ENCODE results near the gene KAT8. TPM values are rescaled to one million over a fixed set of nuclear protein-coding genes. Genes with fewer than 3 reads are reported as not detected.

Gene KAT8
- total and polyA plus RNA-seq, 9 of the 15 experiments (the other 6 are each of a cell fraction or from before 2014, with no cell fraction given) = 10.0 to 98.5 (median 76.4) TPM

DNA sequence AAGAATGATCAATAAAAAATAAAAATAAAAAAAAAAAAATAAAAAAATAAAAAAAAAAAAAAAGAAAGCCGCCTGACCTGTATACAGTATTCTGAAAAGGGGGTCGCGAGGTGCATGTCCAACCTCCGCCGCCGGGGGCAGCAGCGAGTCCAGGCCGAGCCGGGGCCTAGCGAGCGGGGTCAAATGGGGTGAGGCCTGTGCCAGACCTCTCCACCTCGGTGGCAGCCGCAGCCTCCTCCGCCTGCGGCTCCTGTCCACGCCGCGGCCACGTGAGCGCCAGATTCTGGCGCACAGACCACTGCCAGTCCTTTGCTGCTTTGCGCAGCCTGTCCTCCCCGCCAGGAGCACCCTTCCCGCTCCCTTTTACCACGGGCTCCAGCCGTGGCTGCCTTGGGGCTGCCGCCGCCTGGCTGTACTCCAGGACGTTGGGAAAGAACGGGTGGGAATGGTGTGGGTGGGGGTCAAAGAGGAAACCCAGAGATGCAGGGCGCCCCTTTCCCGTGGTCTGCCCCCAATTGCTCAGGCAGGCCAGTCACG is 11.7 kb upstream of the KAT8 start (continued):
- TF ChIP-seq, protein P1, sequence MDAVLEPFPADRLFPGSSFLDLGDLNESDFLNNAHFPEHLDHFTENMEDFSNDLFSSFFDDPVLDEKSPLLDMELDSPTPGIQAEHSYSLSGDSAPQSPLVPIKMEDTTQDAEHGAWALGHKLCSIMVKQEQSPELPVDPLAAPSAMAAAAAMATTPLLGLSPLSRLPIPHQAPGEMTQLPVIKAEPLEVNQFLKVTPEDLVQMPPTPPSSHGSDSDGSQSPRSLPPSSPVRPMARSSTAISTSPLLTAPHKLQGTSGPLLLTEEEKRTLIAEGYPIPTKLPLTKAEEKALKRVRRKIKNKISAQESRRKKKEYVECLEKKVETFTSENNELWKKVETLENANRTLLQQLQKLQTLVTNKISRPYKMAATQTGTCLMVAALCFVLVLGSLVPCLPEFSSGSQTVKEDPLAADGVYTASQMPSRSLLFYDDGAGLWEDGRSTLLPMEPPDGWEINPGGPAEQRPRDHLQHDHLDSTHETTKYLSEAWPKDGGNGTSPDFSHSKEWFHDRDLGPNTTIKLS (IDR thresholded peaks at IDR 0.05; ENCODE audit: borderline replicate concordance, low read depth) = peak; percentile 49; the same call in 1 of the 2 replicates
- TF ChIP-seq CREB3 (tag; conservative IDR thresholded peaks at IDR 0.05; ENCODE audit: low read depth) (peak; percentile 67; the same call in 1 of the 2 replicates), ZNF785 (CRISPR knock-in tag; IDR thresholded peaks at IDR 0.05) (no peak), CXXC5 (CRISPR knock-in tag; IDR thresholded peaks at IDR 0.05) (peak; percentile 91), HCFC1 (IDR thresholded peaks at IDR 0.05; ENCODE audit: low read depth, low read length) (peak; percentile 55), HSF4 (CRISPR knock-in tag; IDR thresholded peaks at IDR 0.05; ENCODE audit: borderline replicate concordance) (no peak), TBL1XR1 (IDR thresholded peaks at IDR 0.05; ENCODE audit: low read length in 2 of 2) (no peak; a peak in 1 of 4 replicates), ZNF551 (CRISPR knock-in tag; IDR thresholded peaks at IDR 0.05) (no peak), SREBF2 (CRISPR knock-in tag; IDR thresholded peaks at IDR 0.05) (no peak), NCOA1 (IDR thresholded peaks at IDR 0.05; ENCODE audit: low read depth) (peak; percentile 83), MED1 (CRISPR knock-in tag; IDR thresholded peaks at IDR 0.05; ENCODE audit: borderline replicate concordance) (no peak), SMARCB1 (IDR thresholded peaks at IDR 0.05; ENCODE audit: insufficient read length, low read depth) (no peak), SIN3A (IDR thresholded peaks at IDR 0.05; ENCODE audit: borderline replicate concordance in 2 of 2, control insufficient read depth in 1 of 2, low read depth in 2 of 2, low read length in 2 of 2) (peak in 1 of 2 experiments; percentile 49; a peak in 1 of 4 replicates), FOSL1 (tag; conservative IDR thresholded peaks at IDR 0.05) (no peak; the same call in 1 of the 2 replicates), SNAPC5 (CRISPR knock-in tag; IDR thresholded peaks at IDR 0.05) (no peak), KAT2B (IDR thresholded peaks at IDR 0.05; ENCODE audit: low read depth, low read length) (no peak), TEAD1 (CRISPR knock-in tag; IDR thresholded peaks at IDR 0.05) (no peak; a peak in 1 of 4 replicates)
- TF ChIP-seq, protein P2, sequence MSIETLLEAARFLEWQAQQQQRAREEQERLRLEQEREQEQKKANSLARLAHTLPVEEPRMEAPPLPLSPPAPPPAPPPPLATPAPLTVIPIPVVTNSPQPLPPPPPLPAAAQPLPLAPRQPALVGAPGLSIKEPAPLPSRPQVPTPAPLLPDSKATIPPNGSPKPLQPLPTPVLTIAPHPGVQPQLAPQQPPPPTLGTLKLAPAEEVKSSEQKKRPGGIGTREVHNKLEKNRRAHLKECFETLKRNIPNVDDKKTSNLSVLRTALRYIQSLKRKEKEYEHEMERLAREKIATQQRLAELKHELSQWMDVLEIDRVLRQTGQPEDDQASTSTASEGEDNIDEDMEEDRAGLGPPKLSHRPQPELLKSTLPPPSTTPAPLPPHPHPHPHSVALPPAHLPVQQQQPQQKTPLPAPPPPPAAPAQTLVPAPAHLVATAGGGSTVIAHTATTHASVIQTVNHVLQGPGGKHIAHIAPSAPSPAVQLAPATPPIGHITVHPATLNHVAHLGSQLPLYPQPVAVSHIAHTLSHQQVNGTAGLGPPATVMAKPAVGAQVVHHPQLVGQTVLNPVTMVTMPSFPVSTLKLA (conservative IDR thresholded peaks at IDR 0.05) = peak; percentile 91 to 93
- TF ChIP-seq, protein P3, sequence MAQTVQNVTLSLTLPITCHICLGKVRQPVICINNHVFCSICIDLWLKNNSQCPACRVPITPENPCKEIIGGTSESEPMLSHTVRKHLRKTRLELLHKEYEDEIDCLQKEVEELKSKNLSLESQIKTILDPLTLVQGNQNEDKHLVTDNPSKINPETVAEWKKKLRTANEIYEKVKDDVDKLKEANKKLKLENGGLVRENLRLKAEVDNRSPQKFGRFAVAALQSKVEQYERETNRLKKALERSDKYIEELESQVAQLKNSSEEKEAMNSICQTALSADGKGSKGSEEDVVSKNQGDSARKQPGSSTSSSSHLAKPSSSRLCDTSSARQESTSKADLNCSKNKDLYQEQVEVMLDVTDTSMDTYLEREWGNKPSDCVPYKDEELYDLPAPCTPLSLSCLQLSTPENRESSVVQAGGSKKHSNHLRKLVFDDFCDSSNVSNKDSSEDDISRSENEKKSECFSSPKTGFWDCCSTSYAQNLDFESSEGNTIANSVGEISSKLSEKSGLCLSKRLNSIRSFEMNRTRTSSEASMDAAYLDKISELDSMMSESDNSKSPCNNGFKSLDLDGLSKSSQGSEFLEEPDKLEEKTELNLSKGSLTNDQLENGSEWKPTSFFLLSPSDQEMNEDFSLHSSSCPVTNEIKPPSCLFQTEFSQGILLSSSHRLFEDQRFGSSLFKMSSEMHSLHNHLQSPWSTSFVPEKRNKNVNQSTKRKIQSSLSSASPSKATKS (CRISPR knock-in tag; IDR thresholded peaks at IDR 0.05) = no peak
- TF ChIP-seq, protein P4, sequence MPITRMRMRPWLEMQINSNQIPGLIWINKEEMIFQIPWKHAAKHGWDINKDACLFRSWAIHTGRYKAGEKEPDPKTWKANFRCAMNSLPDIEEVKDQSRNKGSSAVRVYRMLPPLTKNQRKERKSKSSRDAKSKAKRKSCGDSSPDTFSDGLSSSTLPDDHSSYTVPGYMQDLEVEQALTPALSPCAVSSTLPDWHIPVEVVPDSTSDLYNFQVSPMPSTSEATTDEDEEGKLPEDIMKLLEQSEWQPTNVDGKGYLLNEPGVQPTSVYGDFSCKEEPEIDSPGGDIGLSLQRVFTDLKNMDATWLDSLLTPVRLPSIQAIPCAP (CRISPR knock-in tag; IDR thresholded peaks at IDR 0.05; ENCODE audit: borderline replicate concordance) = no peak
